GM18861 (cell line): ENCODE results near the gene AXL.
A peak's percentile ranks its signal among the peaks of the same experiment; 100 is the strongest.
"Not testable (repeated sequence)": the region's sequence is repeated elsewhere in the genome, so short reads cannot be mapped to it uniquely, and the experiment has no call there.

ENCODE experiments used
- ATAC-seq: cut with Tn5 transposase; IDR thresholded peaks from one replicate; pipeline ENCODE4 v1.9.1; 2021; ENCODE audit not compliant: unreplicated experiment

The AXL gene

DNA sequence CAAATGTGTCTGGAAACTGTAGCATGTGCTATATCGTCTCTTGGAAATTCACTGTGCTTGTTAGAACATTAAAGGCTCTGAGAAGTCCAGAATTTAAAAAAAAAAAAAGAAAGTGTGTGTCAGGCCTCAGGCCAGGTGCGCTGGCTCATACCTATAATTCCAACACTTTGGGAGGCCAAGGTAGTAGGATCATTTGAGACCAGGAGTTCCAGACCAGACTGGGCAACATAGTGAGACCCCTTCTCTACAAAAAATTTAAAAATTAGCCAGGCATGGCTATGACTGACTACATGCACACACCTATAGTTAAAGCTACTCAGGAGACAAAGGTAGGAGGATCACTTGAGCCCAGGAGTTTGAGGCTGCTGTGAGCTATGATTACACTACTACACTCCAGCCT is 50.0 kb downstream of the AXL start:
- ATAC-seq, result no peak

GRCh38 chr19:41269571-41269970 is 50.5 kb downstream of the AXL start:
- ATAC-seq, result no peak

GRCh38 chr19:41273076-41273475 is 54.1 kb downstream of the AXL start:
- no peak for ATAC-seq

DNA sequence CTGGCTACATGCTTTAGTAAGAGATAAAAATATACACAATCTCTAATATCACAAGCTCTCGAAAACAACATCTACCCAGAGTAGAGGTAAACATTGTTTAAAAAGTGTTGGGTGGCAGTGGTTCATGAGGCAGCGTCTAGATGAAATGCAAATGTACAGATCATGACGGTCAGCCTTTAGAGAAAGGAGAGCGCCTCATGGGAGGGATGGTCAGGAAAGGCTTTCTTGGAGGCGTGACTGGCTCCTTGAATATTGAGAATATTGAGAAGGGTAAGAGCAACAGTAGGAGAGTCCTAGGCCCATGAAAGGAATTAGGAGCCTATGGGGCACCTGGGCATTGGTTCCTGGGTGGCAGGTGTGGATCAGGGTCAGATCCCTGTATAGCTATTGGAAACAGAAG is 55.8 kb downstream of the AXL start:
- no peak for ATAC-seq

DNA sequence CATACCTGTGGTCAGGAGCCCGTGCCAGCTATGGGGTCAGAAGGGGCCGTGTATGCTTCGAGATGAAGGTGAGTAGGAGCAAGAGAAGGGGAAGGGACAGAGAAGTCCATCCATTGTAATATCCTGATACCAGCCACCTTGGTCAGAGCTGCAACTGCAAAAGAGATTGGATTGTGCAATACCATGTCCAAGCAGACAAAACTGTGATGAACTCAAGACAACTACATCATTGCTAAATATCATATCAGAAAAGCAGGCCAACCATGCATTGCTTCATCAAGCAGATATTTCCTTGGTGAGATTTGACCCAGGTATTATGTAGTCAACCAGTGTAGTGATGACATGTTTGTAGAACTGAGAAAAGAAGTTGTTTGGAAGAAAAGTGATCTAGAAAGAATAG is 57.2 kb downstream of the AXL start:
- ATAC-seq, result no peak

DNA sequence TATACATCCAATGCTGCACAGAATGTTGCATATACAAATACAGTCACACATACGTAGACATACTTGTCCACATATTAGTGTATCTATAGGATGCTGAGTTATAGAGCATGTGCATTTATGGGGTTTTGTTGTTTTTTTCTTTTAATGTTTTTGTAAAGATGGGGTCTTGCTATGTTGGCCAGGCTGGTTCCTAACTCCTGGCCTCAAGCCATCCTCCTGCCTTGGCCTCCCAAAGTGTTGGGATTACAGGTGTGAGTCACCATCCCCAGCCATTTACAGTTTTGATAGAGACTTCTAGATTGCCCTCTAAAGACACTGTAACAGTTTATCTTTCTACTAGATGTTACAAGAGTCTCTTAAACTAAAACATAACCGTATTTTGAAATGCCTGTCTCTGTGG is 59.5 kb downstream of the AXL start:
- ATAC-seq, result no peak

GRCh38 chr19:41288673-41289530 is 69.9 kb downstream of the AXL start:
- ATAC-seq, result no peak

DNA sequence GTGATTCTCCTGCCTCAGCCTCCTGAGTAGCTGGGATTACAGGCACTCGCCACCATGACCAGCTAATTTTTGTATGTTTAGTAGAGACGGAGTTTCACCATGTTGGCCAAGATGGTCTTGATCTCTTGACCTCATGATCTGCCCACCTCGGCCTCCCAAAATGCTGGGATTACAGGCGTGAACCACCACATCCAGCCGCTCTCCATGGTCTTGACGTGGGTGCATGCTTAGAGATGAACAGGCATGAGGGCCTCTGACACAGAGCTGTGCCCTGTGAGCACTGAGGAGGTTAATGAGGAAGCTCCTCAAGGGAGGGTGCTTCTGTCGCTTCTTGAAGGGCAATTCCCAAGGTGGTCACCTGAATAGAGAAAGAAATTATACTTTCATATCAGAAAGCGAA is 70.8 kb downstream of the AXL start:
- not testable (repeated sequence) for ATAC-seq

DNA sequence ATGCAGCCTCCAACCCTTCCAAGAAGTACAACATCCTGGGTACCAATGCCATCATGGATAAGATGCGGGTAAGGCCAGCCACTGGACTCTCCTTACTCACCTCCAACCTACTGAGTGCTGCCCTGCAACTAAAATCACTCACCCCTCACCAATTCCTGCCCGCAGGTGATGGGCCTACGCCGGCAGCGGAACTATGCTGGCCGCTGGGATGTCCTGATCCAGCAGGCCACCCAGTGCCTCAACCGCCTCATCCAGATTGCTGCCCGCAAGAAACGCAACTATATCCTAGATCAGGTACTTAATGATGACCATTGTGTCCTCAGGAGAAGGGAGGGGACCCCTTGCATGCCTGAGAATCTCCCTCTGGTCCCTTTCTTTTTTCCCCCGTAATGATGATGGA is 75.4 kb downstream of the AXL start:
- no peak for ATAC-seq

DNA sequence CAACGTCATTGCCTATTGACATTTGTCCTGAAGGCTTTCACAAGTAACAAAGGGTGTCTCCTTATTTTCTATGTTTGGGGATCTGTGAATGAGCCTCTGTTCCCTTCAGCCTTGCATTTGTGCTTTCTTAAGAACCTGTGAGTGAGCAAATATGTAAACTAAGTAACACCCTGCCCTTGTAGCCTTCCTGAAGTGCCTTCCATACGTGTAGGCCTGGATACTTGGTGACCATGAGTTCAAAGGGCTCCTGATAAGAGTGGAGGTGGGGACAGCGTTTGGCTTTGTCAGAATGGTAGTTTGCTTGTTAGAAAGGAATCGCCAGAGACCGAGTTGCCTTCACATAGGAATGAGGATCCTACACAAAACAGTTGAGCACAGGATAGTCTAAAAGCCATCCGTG is 76.5 kb downstream of the AXL start:
- no peak for ATAC-seq

DNA sequence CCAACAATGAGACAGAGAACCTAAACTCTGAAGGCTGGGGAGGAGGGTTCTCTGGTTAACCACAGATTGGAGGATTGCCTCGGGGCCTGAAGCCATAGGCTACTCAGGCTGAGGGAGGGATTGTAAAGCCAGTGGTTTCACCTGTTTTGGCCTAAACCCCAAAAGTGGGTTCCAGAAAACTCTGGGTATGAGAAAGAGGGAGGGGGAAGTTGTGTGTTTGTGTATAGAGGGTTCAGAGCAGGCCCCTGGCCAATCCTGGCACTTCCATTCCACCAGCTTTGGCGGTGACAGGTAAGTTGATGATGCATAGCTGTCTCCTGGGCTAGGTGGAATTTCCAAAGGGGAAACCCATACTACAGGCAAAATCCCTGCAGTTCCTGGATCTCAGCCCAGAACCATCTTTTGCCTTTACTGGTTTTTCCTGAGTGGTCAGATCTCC is 77.4 kb downstream of the AXL start:
- no peak for ATAC-seq

- ATAC-seq, result peak; percentile 66
Measured at GRCh38 chr19:41297628-41298347, 78.8 kb downstream of the AXL start.

DNA sequence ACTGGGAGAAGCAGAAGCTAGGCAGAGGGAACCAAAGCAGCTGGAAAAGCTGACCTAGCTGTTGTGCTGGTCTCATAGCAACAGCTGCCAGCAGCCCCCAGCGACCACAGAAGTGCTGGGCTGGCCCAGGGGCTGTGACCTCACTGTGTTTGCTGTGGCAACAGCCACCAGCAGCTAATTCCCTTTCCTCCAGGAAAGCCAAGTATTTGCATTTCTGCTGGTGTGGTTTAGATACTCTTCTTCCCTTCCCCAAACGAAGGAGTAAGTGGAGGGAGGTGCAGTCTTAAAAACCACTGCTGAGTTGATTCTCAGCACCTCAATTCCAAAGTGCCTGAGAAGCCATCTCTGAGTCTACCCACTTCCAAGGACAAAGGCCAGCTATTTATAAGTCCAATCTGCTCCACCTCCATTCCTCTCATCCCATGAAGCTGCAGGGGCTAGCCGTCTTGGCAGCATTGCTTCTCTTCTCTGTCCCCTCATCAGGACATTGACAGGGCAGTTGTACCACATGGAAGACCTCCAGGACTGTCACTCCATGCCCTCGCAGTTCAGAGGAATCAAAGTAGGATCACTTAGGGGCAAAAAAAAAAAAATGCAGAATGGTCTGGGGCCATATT is 79.4 kb downstream of the AXL start:
- ATAC-seq, result no peak

- ATAC-seq, result no peak
Measured at GRCh38 chr19:41299046-41299754, 80.2 kb downstream of the AXL start.

DNA sequence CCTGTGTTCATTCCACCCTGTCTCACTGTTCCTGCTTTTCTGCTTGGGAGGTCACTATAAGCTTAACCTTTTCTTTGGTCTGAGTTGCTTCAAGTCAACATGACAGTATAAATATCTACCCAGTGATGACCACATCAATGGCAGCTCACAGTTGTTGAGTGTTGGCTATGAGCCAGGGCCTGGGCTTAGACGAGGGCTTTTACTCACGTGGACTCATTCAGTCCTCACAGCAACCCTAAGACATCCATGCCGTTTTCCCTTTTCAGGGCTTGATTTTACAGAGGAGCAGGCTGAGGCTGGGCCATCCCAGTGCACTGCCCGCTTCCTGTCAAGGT is 80.7 kb downstream of the AXL start:
- no peak for ATAC-seq

DNA sequence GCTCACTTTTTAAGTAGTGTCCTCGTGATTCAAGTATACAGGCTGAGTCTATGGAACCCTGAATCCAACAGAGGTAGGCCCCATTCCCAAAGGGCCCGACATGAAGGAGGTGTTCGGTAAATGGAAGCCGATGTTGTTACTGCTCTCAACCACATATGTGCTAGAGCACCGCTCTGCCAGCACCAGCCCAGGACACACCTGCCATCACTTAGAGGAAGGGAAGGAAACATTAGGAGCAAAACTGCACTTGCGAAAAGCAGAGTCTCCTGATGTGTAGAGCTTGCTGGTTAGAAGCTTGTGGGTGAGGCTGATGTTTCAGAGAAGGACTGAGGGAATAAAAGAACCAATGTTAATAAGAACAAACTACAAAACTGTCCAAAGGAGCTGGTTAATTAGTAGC is 81.5 kb downstream of the AXL start:
- ATAC-seq, result no peak

DNA sequence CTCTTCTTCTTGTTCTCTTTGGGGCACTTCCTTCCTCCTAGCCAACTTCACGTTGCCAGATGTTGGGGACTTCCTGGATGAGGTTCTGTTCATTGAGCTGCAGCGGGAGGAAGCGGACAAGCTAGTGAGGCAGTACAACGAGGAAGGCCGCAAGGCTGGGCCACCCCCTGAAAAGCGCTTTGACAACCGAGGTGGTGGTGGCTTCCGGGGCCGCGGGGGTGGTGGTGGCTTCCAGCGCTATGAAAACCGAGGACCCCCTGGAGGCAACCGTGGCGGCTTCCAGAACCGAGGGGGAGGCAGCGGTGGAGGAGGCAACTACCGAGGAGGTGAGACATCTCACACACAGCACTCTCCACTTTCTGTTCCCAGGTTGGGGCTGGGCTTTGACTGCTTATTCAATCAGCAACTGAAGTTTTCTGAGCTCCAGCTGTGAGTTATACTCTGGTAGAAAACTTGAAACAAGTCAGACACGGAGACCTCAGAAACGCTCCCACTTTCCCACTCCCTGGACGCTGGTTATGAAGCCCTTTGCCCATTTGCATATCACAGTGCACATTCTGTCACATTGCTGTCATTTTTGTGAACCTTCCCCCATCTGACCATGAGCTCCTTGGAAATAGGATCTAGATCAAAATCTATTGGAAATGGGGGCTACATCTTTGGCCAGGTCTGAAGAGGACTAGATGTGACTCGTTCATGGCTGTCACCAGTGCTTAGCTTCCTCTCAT is 83.8 kb downstream of the AXL start:
- no peak for ATAC-seq

DNA sequence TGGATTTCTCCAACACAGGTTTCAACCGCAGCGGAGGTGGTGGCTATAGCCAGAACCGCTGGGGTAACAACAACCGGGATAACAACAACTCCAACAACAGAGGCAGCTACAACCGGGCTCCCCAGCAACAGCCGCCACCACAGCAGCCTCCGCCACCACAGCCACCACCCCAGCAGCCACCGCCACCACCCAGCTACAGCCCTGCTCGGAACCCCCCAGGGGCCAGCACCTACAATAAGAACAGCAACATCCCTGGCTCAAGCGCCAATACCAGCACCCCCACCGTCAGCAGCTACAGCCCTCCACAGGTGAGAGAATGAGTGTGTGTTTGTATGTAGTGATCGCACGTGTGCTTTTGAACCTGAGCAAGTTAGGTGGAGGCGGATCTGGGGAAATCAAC is 84.9 kb downstream of the AXL start:
- no peak for ATAC-seq

DNA sequence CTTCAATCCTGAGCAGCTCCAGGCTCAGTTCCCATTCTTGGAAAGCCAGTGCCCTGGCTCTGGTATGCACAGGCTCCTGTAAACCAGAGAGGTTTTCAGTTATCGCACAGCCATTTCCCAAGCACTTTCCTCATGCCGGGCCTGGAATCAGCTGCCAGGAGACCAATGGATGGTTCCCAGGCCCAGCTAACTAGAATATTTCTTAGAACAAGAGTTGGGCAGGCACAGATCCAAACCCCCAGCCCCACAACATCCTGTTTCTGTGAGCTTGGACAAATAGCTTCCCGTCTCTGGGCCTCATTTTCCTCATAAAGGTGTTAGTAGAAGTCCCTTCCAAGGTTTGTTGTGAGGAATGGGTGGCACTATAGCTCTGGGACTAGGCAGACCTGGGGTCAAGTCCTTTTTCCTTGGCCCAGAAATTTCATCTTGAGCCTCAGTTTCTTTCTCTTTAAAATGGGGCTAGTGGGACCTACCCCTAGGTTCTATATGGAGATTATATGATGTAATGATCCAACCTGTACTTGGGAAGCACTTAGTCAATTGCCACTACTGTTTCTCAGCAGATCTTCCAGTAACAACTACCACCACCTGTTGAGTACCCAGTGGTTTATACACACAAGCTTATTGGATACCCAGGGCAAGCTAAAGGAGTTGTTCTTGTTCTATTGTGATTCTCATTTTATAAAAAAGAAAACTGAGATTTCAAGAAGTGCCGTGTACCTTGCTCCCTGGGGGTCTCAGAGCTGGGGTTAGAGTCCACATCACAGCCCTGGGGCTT is 85.9 kb downstream of the AXL start:
- no peak for ATAC-seq
